CD4-positive, alpha-beta T cell (primary cell): ENCODE measurements around the gene CERKL. TPM values are rescaled to one million over a fixed set of nuclear protein-coding genes. Genes with fewer than 3 reads are reported as not detected.

Source experiments
- ATAC-seq: fragments of 200-7000 bp; cut with Tn5 transposase; one replicate; pipeline ENCODE4 v1.10.0; 2022; ENCODE audit warnings: mild to moderate bottlenecking; ENCODE audit not compliant: poor library complexity
- CTCF ChIA-PET: fragments of 350-600 bp; sonication (Branson Sonifier 250); formaldehyde crosslinking; loops from one replicate; lab custom pipeline; 2021; ENCODE audit warnings: antibody characterized with exemption, inconsistent platforms; lab: Charles Lee
- POLR2A ChIA-PET: fragments of 350-600 bp; sonication (Branson Sonifier 250); formaldehyde crosslinking; loops from one replicate; lab custom pipeline; 2021; ENCODE audit warnings: antibody characterized with exemption, inconsistent platforms; lab: Charles Lee
- DNase-seq, 14 experiments: peaks; one replicate each; pipeline ENCODE4 v3.0.0-alpha.2; 2013 to 2020; ENCODE audit warnings: mixed read lengths in 2 of 14
- H3K27ac ChIP-seq, 2 donors: one replicate each; pipeline versions ENCODE4 v1.5.1 to v1.7.0; 2013; ENCODE audit warnings: low read length in 2 of 2, low read depth in 1 of 2, mild to moderate bottlenecking in 1 of 2
- H3K27me3 ChIP-seq, 2 experiments: 1 replicate in 1 of 2; 2 replicates in 1 of 2; pipeline versions ENCODE4 v1.6.1 to v1.7.0; 2013; ENCODE audit warnings: low read length in 2 of 2, control low read depth in 1 of 2, mild to moderate bottlenecking in 1 of 2, moderate library complexity in 1 of 2; ENCODE audit not compliant: insufficient read depth in 2 of 2, control insufficient read depth in 1 of 2
- H3K36me3 ChIP-seq: one replicate; pipeline ENCODE4 v1.6.1; 2013; ENCODE audit warnings: low read length, control low read depth; ENCODE audit not compliant: insufficient read depth
- H3K4me1 ChIP-seq: one replicate; pipeline ENCODE4 v1.6.1; 2013; ENCODE audit warnings: low read length, control low read depth; ENCODE audit not compliant: insufficient read depth
- H3K4me3 ChIP-seq: one replicate; pipeline ENCODE4 v1.5.1; 2013; ENCODE audit warnings: mild to moderate bottlenecking, low read length, moderate library complexity
- H3K9me3 ChIP-seq, 2 experiments: 1 replicate in 1 of 2; 2 replicates in 1 of 2; pipeline versions ENCODE4 v1.6.1 to v1.7.0; 2013; ENCODE audit warnings: low read length in 2 of 2, mild to moderate bottlenecking in 2 of 2, control low read depth in 1 of 2, moderate library complexity in 1 of 2; ENCODE audit not compliant: control insufficient read depth in 1 of 2, insufficient read depth in 1 of 2
- H3K27ac Mint-ChIP-seq: one replicate; pipeline ENCODE4 v1.8.0; 2020; ENCODE audit warnings: mixed read lengths
- H3K27me3 Mint-ChIP-seq: one replicate; pipeline ENCODE4 v1.8.0; 2021; ENCODE audit warnings: mixed read lengths
- H3K36me3 Mint-ChIP-seq: one replicate; pipeline ENCODE4 v1.8.0; 2021; ENCODE audit warnings: low read depth, mixed read lengths
- H3K4me1 Mint-ChIP-seq: one replicate; pipeline ENCODE4 v1.8.0; 2021; ENCODE audit warnings: low read depth, mixed read lengths
- H3K4me3 Mint-ChIP-seq: one replicate; pipeline ENCODE4 v1.8.0; 2020; ENCODE audit warnings: mild to moderate bottlenecking, mixed read lengths
- H3K9me3 Mint-ChIP-seq: one replicate; pipeline ENCODE4 v1.8.0; 2020; ENCODE audit warnings: mixed read lengths
- intact Hi-C, 2 experiments: fragments of 100-400 bp; cut with DNase I in 1 of 2; cut with micrococcal nuclease in 1 of 2; formaldehyde crosslinking; loops; one replicate each; pipeline versions ENCODE4 v1.15.1 to v1.9.0; 2023 to 2025; cut with DNase I, micrococcal nuclease
- total RNA-seq, 174 experiments: library from RNA in 2 of 174; stranded (reverse) in 2 of 174; gene quantifications; one replicate each; pipeline ENCODE4 v1.2.3 and lab custom pipeline; 2021 to 2026
- TF ChIP-seq, protein P1 (sequence below): fragments of 200-600 bp; IDR thresholded peaks from one replicate; pipeline ENCODE4 v1.8.0; 2022; ENCODE audit warnings: antibody characterized with exemption, mild to moderate bottlenecking

The CERKL gene
- total RNA-seq, 2 experiments from 2014 or later, result not detected

DNA sequence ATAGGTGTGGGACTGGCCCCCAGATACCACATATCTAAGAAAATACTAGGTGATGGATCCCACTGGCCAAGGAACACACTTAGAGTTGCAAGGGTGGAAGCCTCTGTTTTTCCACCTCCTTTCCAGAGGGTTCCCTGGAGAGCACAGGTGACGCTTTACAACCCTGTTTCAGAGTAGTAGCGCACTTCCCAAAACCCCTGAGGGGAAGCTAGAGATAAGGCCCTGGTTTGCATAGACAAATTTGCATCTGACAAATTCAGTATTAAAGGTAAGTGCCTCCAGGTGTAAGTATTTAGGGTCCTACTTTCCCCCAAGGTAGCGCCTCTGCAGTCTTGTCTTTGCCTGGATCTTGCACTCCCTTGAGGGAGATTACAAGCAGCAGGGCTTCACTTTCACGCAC lies 474 bp upstream of the CERKL start:
- peaks cover 57% of the 10 kb centered on the region for H3K27me3 Mint-ChIP-seq
- Histone ChIP-seq H3K27ac (no peak overlapping the region), H3K4me1 (peaks cover 12% of the 10 kb centered on the region), H3K4me3 (no peak overlapping the region), H3K36me3 (no peaks in the 10 kb centered on the region), H3K9me3 (peaks cover 0 to 6% of the 10 kb centered on the region in 2 experiments), H3K27me3 (peaks cover 27 to 39% of the 10 kb centered on the region in 2 experiments)
- no peak overlapping the region for H3K27ac Mint-ChIP-seq
- TF ChIP-seq, protein P1, sequence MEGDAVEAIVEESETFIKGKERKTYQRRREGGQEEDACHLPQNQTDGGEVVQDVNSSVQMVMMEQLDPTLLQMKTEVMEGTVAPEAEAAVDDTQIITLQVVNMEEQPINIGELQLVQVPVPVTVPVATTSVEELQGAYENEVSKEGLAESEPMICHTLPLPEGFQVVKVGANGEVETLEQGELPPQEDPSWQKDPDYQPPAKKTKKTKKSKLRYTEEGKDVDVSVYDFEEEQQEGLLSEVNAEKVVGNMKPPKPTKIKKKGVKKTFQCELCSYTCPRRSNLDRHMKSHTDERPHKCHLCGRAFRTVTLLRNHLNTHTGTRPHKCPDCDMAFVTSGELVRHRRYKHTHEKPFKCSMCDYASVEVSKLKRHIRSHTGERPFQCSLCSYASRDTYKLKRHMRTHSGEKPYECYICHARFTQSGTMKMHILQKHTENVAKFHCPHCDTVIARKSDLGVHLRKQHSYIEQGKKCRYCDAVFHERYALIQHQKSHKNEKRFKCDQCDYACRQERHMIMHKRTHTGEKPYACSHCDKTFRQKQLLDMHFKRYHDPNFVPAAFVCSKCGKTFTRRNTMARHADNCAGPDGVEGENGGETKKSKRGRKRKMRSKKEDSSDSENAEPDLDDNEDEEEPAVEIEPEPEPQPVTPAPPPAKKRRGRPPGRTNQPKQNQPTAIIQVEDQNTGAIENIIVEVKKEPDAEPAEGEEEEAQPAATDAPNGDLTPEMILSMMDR, result no peak
- DNase-seq (no peak), ATAC-seq (no peak)
- no peaks in the 10 kb centered on the region for H3K4me1 Mint-ChIP-seq
- no peaks in the 10 kb centered on the region for H3K36me3 Mint-ChIP-seq
- POLR2A ChIA-PET, result no interaction called here
- no peaks in the 10 kb centered on the region for H3K9me3 Mint-ChIP-seq
- H3K4me3 Mint-ChIP-seq, result peak overlapping the region; percentile 62
- intact Hi-C loops, result no loop called here
- CTCF ChIA-PET, result no interaction called here

DNA sequence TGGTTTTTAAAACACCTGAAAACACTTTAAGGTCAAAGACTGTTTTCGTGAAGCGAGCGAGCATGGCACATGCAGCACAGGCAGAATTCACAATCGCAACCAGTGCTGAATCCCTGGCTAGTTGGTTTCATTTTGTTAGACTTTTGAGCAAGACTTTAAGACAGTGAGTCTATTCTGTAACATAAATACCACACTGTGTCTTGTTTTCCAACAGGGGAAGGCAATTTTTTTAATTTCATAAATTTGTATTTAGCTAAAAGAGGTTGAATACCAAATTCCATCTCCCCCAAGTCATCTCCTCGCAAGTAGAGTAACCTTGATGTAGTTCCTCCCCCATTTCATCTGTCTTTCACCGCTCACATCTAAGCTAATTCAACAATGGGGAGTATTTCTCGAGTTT lies 1.4 kb downstream of the CERKL start:
- no peak overlapping the region for H3K27ac ChIP-seq
- H3K9me3 ChIP-seq, result peaks cover 0 to 6% of the 10 kb centered on the region in 2 experiments
- Mint-ChIP-seq H3K9me3 (no peaks in the 10 kb centered on the region), H3K4me3 (no peak overlapping the region), H3K4me1 (no peaks in the 10 kb centered on the region), H3K36me3 (no peaks in the 10 kb centered on the region), H3K27me3 (peaks cover 65% of the 10 kb centered on the region), H3K27ac (no peak overlapping the region)
- DNase-seq, result no peak
- ChIA-PET POLR2A (no interaction called here), CTCF (no interaction called here)
- H3K27me3 ChIP-seq, result peaks cover 27 to 39% of the 10 kb centered on the region in 2 experiments
- intact Hi-C loops, result no loop called here
- ATAC-seq, result no peak
- H3K36me3 ChIP-seq, result no peaks in the 10 kb centered on the region
- H3K4me3 ChIP-seq, result no peak overlapping the region
- TF ChIP-seq, protein P1, result no peak
- H3K4me1 ChIP-seq, result peaks cover 12% of the 10 kb centered on the region

DNA sequence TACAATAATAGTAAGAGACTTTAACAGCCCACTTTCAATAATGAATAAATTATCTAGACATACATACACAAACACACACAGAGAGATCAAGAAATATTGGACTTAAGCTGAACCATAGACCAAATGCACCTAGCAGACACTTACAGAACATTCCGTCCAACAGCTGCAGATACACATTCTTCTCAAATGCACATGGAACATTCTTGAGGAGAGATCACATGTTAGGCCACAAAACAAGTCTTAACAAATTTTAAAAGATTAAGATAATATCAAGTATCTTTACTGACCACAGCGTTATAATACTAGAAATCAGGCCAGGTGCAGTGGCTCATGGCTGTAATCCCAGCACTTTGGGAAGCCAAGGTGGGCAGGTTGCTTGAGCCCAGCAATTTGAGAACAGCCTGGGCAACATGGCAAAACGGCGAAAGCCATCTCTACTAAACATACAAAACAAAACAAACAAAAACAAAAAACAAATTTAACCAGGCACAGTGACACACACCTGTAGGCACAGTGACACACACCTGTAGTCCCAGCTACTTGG lies 7.4 kb downstream of the CERKL start:
- Histone ChIP-seq H3K4me3 (no peak overlapping the region), H3K9me3 (no peaks in the 10 kb centered on the region), H3K4me1 (no peaks in the 10 kb centered on the region), H3K27me3 (peaks cover 0 to 16% of the 10 kb centered on the region in 2 experiments), H3K36me3 (no peaks in the 10 kb centered on the region), H3K27ac (no peak overlapping the region)
- no peaks in the 10 kb centered on the region for H3K36me3 Mint-ChIP-seq
- H3K4me3 Mint-ChIP-seq, result no peak overlapping the region
- H3K4me1 Mint-ChIP-seq, result no peaks in the 10 kb centered on the region
- peaks cover 47% of the 10 kb centered on the region for H3K27me3 Mint-ChIP-seq
- POLR2A ChIA-PET, result no interaction called here
- TF ChIP-seq, protein P1, result no peak
- no peaks in the 10 kb centered on the region for H3K9me3 Mint-ChIP-seq
- DNase-seq (no peak), ATAC-seq (no peak)
- CTCF ChIA-PET, result no interaction called here
- H3K27ac Mint-ChIP-seq, result no peak overlapping the region
- intact Hi-C loops, result no loop called here
